HCT116 (cell line): ENCODE data around the gene EMX1. TPM values are rescaled to one million over a fixed set of nuclear protein-coding genes. Genes with fewer than 3 reads are reported as not detected.

ENCODE experiments used
- CEBPB ChIP-seq: IDR thresholded peaks from 2 replicates; pipeline ENCODE4 v1.6.1; 2012; ENCODE audit warnings: low read depth
- RAD21 ChIP-seq: IDR thresholded peaks from 2 replicates; pipeline ENCODE4 v1.6.1; 2012; ENCODE audit warnings: low read depth, mild to moderate bottlenecking
- SP1 ChIP-seq: IDR thresholded peaks from 2 replicates; pipeline ENCODE4 v1.6.1; 2012; ENCODE audit warnings: low read depth
- YY1 ChIP-seq: IDR thresholded peaks from 2 replicates; pipeline ENCODE4 v1.6.1; 2011; ENCODE audit warnings: low read length, low read depth, moderate library complexity, mild to moderate bottlenecking; ENCODE audit not compliant: insufficient replicate concordance; ENCODE audit errors: extremely low read depth
- ZNF274 ChIP-seq: fragments of 200-500 bp; sonication (Bioruptor generic); IDR thresholded peaks from 2 replicates; pipeline ENCODE4 v1.6.1; 2014; ENCODE audit warnings: mild to moderate bottlenecking, low read depth, low read length, inconsistent platforms
- total RNA-seq: library from RNA; stranded (reverse); gene quantifications from one replicate; pipeline ENCODE4 v1.2.1, GENCODE V29; 2021; ENCODE audit not compliant: unreplicated experiment
- TF ChIP-seq, protein P1 (sequence below): IDR thresholded peaks from 2 replicates; pipeline ENCODE4 v1.6.1; 2011; ENCODE audit warnings: mild to moderate bottlenecking, low read length, moderate library complexity; ENCODE audit not compliant: insufficient replicate concordance; ENCODE audit errors: extremely low read depth
- TF ChIP-seq, protein P2 (sequence below): IDR thresholded peaks from 2 replicates; pipeline ENCODE4 v1.6.1; 2012
- TF ChIP-seq, protein P3 (sequence below): IDR thresholded peaks from 2 replicates; pipeline ENCODE4 v1.6.1; 2012
- TF ChIP-seq, protein P4 (sequence below): IDR thresholded peaks from 2 replicates; pipeline ENCODE4 v1.6.1; 2012; ENCODE audit warnings: low read depth

Gene EMX1
- total RNA-seq, 1 experiment from 2014 or later, result 3.1 TPM

DNA sequence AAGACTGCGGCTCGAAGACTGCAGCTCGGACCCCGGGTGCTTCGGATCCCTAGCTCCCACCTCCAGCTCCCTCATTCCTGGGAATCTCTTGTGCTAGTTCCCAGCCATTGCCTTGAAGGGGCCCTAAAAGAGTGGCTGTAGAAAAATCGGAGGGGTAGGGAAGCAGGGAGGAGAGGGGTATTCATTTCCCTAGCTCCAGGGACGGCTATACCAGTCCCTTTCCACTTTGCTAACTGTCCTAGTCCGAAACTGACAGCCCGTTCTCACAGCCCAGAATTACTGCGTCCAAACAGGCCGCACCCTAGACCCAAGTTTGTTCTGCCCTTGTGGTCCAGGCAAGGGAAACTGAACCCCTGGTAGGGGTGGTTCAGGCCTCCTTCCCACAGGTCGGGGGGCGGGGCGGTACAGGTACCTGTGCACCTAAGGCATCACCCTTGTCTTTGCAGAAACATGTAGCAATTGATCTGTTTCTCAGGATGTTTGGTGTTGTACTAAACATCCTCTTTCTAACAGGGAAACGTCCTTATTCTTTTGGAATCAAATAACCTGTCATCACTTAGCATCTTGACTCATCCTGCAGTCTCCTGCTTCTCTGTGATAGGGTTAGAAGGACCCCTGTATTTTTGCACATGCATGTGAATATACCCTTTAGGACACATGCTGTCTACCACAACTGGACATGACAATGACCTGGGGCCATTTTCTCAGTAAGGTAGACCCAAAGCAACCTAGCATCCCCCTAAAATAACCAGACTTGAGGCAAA lies 4.0 kb downstream of the EMX1 start (continued):
- TF ChIP-seq, protein P1, sequence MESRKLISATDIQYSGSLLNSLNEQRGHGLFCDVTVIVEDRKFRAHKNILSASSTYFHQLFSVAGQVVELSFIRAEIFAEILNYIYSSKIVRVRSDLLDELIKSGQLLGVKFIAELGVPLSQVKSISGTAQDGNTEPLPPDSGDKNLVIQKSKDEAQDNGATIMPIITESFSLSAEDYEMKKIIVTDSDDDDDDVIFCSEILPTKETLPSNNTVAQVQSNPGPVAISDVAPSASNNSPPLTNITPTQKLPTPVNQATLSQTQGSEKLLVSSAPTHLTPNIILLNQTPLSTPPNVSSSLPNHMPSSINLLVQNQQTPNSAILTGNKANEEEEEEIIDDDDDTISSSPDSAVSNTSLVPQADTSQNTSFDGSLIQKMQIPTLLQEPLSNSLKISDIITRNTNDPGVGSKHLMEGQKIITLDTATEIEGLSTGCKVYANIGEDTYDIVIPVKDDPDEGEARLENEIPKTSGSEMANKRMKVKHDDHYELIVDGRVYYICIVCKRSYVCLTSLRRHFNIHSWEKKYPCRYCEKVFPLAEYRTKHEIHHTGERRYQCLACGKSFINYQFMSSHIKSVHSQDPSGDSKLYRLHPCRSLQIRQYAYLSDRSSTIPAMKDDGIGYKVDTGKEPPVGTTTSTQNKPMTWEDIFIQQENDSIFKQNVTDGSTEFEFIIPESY, result no peak
- TF ChIP-seq, protein P2, sequence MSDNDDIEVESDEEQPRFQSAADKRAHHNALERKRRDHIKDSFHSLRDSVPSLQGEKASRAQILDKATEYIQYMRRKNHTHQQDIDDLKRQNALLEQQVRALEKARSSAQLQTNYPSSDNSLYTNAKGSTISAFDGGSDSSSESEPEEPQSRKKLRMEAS, result no peak
- TF ChIP-seq, protein P3, sequence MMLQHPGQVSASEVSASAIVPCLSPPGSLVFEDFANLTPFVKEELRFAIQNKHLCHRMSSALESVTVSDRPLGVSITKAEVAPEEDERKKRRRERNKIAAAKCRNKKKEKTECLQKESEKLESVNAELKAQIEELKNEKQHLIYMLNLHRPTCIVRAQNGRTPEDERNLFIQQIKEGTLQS, result no peak
- TF ChIP-seq YY1 (no peak), RAD21 (no peak), SP1 (no peak), ZNF274 (no peak), CEBPB (no peak)
- TF ChIP-seq, protein P4, sequence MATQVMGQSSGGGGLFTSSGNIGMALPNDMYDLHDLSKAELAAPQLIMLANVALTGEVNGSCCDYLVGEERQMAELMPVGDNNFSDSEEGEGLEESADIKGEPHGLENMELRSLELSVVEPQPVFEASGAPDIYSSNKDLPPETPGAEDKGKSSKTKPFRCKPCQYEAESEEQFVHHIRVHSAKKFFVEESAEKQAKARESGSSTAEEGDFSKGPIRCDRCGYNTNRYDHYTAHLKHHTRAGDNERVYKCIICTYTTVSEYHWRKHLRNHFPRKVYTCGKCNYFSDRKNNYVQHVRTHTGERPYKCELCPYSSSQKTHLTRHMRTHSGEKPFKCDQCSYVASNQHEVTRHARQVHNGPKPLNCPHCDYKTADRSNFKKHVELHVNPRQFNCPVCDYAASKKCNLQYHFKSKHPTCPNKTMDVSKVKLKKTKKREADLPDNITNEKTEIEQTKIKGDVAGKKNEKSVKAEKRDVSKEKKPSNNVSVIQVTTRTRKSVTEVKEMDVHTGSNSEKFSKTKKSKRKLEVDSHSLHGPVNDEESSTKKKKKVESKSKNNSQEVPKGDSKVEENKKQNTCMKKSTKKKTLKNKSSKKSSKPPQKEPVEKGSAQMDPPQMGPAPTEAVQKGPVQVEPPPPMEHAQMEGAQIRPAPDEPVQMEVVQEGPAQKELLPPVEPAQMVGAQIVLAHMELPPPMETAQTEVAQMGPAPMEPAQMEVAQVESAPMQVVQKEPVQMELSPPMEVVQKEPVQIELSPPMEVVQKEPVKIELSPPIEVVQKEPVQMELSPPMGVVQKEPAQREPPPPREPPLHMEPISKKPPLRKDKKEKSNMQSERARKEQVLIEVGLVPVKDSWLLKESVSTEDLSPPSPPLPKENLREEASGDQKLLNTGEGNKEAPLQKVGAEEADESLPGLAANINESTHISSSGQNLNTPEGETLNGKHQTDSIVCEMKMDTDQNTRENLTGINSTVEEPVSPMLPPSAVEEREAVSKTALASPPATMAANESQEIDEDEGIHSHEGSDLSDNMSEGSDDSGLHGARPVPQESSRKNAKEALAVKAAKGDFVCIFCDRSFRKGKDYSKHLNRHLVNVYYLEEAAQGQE, result no peak
- TF ChIP-seq, all 23 proteins: peak for 0
